ENCODE results near the gene UBE2J2. TPM values are rescaled to one million over a fixed set of nuclear protein-coding genes. Genes with fewer than 3 reads are reported as not detected.

Gene UBE2J2
- total RNA-seq, 1 experiment from 2014 or later: 62.1 TPM

DNA sequence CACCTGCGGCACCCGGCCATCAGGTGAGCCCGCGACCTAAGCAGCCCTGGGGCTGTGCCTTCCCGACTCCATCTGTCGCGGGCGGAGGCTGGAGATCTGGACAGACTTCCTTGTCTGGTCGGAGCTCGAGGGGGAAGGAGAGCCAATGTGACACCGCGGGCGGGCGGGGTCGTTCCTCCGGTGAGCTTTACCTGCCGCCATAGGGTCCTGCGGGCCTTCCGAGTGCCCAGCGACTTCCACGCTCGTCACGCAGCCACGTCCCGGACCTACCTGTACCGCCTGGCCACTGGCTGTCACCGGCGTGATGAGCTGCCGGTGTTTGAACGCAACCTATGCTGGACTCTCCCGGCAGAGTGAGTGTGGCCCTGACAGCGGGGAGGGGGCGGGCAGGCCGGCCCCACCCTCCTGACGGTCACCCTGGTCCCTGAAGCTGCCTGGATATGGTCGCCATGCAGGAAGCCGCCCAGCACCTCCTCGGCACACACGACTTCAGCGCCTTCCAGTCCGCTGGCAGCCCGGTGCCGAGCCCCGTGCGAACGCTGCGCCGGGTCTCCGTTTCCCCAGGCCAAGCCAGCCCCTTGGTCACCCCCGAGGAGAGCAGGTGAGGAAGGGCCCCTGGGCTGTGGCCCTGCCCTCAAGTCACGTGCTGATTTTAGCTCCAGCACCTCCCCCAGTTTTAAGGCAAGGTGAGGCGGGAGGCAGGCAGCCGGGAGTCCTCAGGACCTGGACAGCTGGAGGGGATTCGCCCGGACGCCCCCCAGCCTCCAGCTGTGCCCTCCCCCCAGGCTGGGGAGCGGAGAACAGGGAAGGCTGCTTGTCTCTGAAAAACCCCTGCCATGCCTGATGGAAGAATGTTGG lies 35.8 kb upstream of the UBE2J2 start:
- no peak for DNase-seq (ENCODE audit: unreplicated experiment)
- intact Hi-C loops (cut with micrococcal nuclease): no loop called here
- TF ChIP-seq, protein P1, sequence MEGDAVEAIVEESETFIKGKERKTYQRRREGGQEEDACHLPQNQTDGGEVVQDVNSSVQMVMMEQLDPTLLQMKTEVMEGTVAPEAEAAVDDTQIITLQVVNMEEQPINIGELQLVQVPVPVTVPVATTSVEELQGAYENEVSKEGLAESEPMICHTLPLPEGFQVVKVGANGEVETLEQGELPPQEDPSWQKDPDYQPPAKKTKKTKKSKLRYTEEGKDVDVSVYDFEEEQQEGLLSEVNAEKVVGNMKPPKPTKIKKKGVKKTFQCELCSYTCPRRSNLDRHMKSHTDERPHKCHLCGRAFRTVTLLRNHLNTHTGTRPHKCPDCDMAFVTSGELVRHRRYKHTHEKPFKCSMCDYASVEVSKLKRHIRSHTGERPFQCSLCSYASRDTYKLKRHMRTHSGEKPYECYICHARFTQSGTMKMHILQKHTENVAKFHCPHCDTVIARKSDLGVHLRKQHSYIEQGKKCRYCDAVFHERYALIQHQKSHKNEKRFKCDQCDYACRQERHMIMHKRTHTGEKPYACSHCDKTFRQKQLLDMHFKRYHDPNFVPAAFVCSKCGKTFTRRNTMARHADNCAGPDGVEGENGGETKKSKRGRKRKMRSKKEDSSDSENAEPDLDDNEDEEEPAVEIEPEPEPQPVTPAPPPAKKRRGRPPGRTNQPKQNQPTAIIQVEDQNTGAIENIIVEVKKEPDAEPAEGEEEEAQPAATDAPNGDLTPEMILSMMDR (IDR thresholded peaks at IDR 0.05; ENCODE audit: unreplicated experiment): no peak
- Mint-ChIP-seq H3K27me3 (ENCODE audit: insufficient read depth, unreplicated experiment) (no peaks in the 10 kb centered on the region), H3K36me3 (ENCODE audit: insufficient read depth, unreplicated experiment) (peaks cover 48% of the 10 kb centered on the region), H3K4me3 (ENCODE audit: unreplicated experiment) (peak overlapping the region; percentile 81), H3K27ac (ENCODE audit: low read depth, unreplicated experiment) (no peak overlapping the region), H3K4me1 (ENCODE audit: insufficient read depth, unreplicated experiment) (peaks cover 15% of the 10 kb centered on the region), H3K9me3 (ENCODE audit: unreplicated experiment) (no peaks in the 10 kb centered on the region)
- POLR2A ChIA-PET: interaction anchor here (0.6 to 1.4 kb wide), 11 partner anchors 9 to 303 kb away, joined by 3 to 12 read pairs (median 3); partner anchors contain the start of genes AURKAIP1 and UBE2J2
- CTCF ChIA-PET: interaction anchor here (0.7 to 1.2 kb wide), 5 partner anchors 18 to 195 kb away, joined by 3 to 4 read pairs (median 4); no protein-coding TSS in a partner anchor
- no TSS peak for BruUV-seq (replicated peaks)

DNA sequence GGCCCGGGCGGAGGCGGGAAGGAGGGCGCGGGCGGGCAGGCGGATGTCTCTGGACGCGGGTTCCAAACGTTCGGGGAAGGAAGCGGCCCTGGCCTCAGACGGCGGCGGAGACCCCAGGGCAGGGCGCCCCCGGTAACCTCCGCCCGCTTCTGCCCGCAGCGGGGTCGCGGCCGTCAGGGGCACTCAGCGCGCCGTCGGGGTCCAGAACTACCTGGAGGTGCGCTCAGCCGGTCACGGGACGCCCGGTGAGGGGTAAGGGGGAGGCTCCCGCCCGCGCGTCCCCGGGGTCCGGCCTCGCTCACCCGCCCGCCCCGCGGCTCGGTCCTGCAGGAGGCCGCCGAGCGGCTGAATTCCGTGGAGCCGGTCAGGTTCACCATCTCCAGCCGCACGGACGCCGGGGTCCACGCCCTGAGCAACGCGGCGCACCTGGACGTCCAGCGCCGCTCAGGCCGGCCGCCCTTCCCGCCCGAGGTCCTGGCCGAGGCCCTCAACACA lies 35.1 kb upstream of the UBE2J2 start:
- H3K27me3 Mint-ChIP-seq (ENCODE audit: insufficient read depth, unreplicated experiment): no peaks in the 10 kb centered on the region
- H3K9me3 Mint-ChIP-seq (ENCODE audit: unreplicated experiment): no peaks in the 10 kb centered on the region
- CTCF ChIA-PET: no interaction called here
- H3K4me3 Mint-ChIP-seq (ENCODE audit: unreplicated experiment): peak overlapping the region; percentile 81
- peak overlapping the region; percentile 51 for H3K27ac Mint-ChIP-seq (ENCODE audit: low read depth, unreplicated experiment)
- DNase-seq (ENCODE audit: unreplicated experiment): no peak
- H3K4me1 Mint-ChIP-seq (ENCODE audit: insufficient read depth, unreplicated experiment): peaks cover 20% of the 10 kb centered on the region
- POLR2A ChIA-PET: interaction anchor here (0.7 to 1.4 kb wide), 7 partner anchors 9 to 197 kb away, joined by 3 to 12 read pairs (median 3); partner anchors contain the start of genes AURKAIP1 and UBE2J2
- TF ChIP-seq, protein P1 (IDR thresholded peaks at IDR 0.05; ENCODE audit: unreplicated experiment): no peak
- BruUV-seq (replicated peaks): no TSS peak
- peaks cover 45% of the 10 kb centered on the region for H3K36me3 Mint-ChIP-seq (ENCODE audit: insufficient read depth, unreplicated experiment)
- intact Hi-C loops (cut with micrococcal nuclease): loop anchor here (1.0 kb wide), 1 partner anchor 39 kb away; no protein-coding TSS in a partner anchor

DNA sequence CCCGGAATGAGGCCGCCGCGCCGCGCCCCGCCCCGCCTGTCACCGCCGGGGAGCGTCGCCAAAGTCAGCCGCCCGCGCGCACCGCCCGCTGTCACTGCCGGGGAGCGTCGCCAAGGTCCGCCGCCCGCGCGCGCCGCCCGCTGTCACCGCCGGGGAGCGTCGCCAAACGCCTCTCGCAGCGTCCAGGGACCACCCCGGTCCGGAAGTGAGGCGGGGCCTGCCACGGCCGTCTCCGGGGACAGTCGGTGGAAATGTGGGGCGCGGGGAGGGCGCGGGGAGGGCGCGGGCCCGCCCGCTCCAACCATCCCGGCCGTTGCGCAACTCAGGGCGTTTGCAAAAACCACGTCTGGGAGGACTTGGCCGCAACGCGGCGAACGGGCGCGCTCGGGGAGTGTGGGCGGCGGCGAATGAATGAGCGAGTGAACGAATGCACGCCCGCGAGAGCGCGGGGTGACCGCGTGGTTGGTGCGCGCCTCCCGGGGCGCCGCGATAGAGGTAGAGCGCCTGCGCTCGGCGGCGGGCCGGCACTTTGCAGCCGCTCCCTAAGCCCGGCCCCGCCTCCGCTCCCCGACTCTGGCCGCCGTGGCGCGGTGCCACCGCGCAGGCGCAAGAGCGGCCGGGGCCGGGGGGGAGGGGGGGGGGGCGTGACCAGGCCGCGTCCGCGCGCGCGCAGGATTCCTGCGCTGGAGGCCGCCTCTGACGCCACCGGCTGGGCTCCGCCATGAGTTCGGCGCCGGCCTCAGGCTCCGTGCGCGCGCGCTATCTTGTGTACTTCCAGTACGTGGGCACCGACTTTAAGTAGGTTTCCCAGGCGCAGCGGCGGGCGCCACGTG lies 34.5 kb upstream of the UBE2J2 start, which contains the start of the genes ACAP3 and PUSL1:
TSS of gene ACAP3 (minus strand) at position 8 of the 833 bp plus-strand sequence. CDS start 115 bp downstream, outside the sequence.
TSS of gene PUSL1 (plus strand) at position 675 of the 833 bp plus-strand sequence. CDS start at position 722, 47 bp downstream.
- ChIA-PET POLR2A (no interaction called here), CTCF (no interaction called here)
- intact Hi-C loops (cut with micrococcal nuclease): loop anchor here (1.0 kb wide), 1 partner anchor 40 kb away; no protein-coding TSS in a partner anchor
- no peaks in the 10 kb centered on the region for H3K9me3 Mint-ChIP-seq (ENCODE audit: unreplicated experiment)
- peaks cover 23% of the 10 kb centered on the region for H3K4me1 Mint-ChIP-seq (ENCODE audit: insufficient read depth, unreplicated experiment)
- H3K36me3 Mint-ChIP-seq (ENCODE audit: insufficient read depth, unreplicated experiment): peaks cover 38% of the 10 kb centered on the region
- no peaks in the 10 kb centered on the region for H3K27me3 Mint-ChIP-seq (ENCODE audit: insufficient read depth, unreplicated experiment)
- H3K4me3 Mint-ChIP-seq (ENCODE audit: unreplicated experiment): peak within 1 kb of the TSS; percentile 81
- DNase-seq (ENCODE audit: unreplicated experiment): peak; percentile 90
- TF ChIP-seq, protein P1 (IDR thresholded peaks at IDR 0.05; ENCODE audit: unreplicated experiment): no peak
- peak within 1 kb of the TSS; percentile 63 for H3K27ac Mint-ChIP-seq (ENCODE audit: low read depth, unreplicated experiment)
- no TSS peak for BruUV-seq (replicated peaks)

Measured in MCF 10A (cell line).